ENCODE data around the gene ADGRA1. TPM values are rescaled to one million over a fixed set of nuclear protein-coding genes. Genes with fewer than 3 reads are reported as not detected.

ADGRA1 gene
- total RNA-seq, 1 experiment from 2014 or later, result not detected

- intact Hi-C loops (cut with micrococcal nuclease), result no loop called here
- DNase-seq (ENCODE audit: unreplicated experiment), result no peak
- no TSS peak for BruUV-seq (replicated peaks)
- no peak overlapping the region for H3K27ac Mint-ChIP-seq (ENCODE audit: low read depth, unreplicated experiment)
- POLR2A ChIA-PET, result no interaction called here
- no peak overlapping the region for H3K4me3 Mint-ChIP-seq (ENCODE audit: unreplicated experiment)
- CTCF ChIA-PET, result no interaction called here
- H3K27me3 Mint-ChIP-seq (ENCODE audit: insufficient read depth, unreplicated experiment), result no peaks in the 10 kb centered on the region
- no peaks in the 10 kb centered on the region for H3K36me3 Mint-ChIP-seq (ENCODE audit: insufficient read depth, unreplicated experiment)
- no peak for TF ChIP-seq CTCF (IDR thresholded peaks at IDR 0.05; ENCODE audit: unreplicated experiment)
- H3K9me3 Mint-ChIP-seq (ENCODE audit: unreplicated experiment), result peaks cover 7% of the 10 kb centered on the region
- H3K4me1 Mint-ChIP-seq (ENCODE audit: insufficient read depth, unreplicated experiment), result no peaks in the 10 kb centered on the region
These were observed 41.5 kb downstream of the ADGRA1 start for GRCh38 chr10:133129071-133129858.

- intact Hi-C loops (cut with micrococcal nuclease), result no loop called here
- TF ChIP-seq CTCF (IDR thresholded peaks at IDR 0.05; ENCODE audit: unreplicated experiment), result no peak
- Mint-ChIP-seq H3K4me1 (ENCODE audit: insufficient read depth, unreplicated experiment) (no peaks in the 10 kb centered on the region), H3K9me3 (ENCODE audit: unreplicated experiment) (peaks cover 3% of the 10 kb centered on the region), H3K27ac (ENCODE audit: low read depth, unreplicated experiment) (no peak overlapping the region), H3K4me3 (ENCODE audit: unreplicated experiment) (no peak overlapping the region), H3K27me3 (ENCODE audit: insufficient read depth, unreplicated experiment) (no peaks in the 10 kb centered on the region), H3K36me3 (ENCODE audit: insufficient read depth, unreplicated experiment) (no peaks in the 10 kb centered on the region)
- DNase-seq (ENCODE audit: unreplicated experiment), result no peak
- BruUV-seq (replicated peaks), result no TSS peak
- POLR2A ChIA-PET, result no interaction called here
- CTCF ChIA-PET, result no interaction called here
These were observed 42.3 kb downstream of the ADGRA1 start for GRCh38 chr10:133129859-133130495.

- no peaks in the 10 kb centered on the region for H3K36me3 Mint-ChIP-seq (ENCODE audit: insufficient read depth, unreplicated experiment)
- H3K4me1 Mint-ChIP-seq (ENCODE audit: insufficient read depth, unreplicated experiment), result no peaks in the 10 kb centered on the region
- intact Hi-C loops (cut with micrococcal nuclease), result no loop called here
- no peak overlapping the region for H3K27ac Mint-ChIP-seq (ENCODE audit: low read depth, unreplicated experiment)
- DNase-seq (ENCODE audit: unreplicated experiment), result no peak
- H3K27me3 Mint-ChIP-seq (ENCODE audit: insufficient read depth, unreplicated experiment), result no peaks in the 10 kb centered on the region
- ChIA-PET CTCF (no interaction called here), POLR2A (no interaction called here)
- no peak overlapping the region for H3K4me3 Mint-ChIP-seq (ENCODE audit: unreplicated experiment)
- no peaks in the 10 kb centered on the region for H3K9me3 Mint-ChIP-seq (ENCODE audit: unreplicated experiment)
- no TSS peak for BruUV-seq (replicated peaks)
- TF ChIP-seq CTCF (IDR thresholded peaks at IDR 0.05; ENCODE audit: unreplicated experiment), result no peak
These were observed 42.9 kb downstream of the ADGRA1 start for GRCh38 chr10:133130602-133131001.

GRCh38 chr10:133131053-133131452 lies 43.3 kb downstream of the ADGRA1 start:
- BruUV-seq (replicated peaks), result no TSS peak
- TF ChIP-seq CTCF (IDR thresholded peaks at IDR 0.05; ENCODE audit: unreplicated experiment), result no peak
- no peak overlapping the region for H3K27ac Mint-ChIP-seq (ENCODE audit: low read depth, unreplicated experiment)
- POLR2A ChIA-PET, result no interaction called here
- CTCF ChIA-PET, result no interaction called here
- no peaks in the 10 kb centered on the region for H3K27me3 Mint-ChIP-seq (ENCODE audit: insufficient read depth, unreplicated experiment)
- no peaks in the 10 kb centered on the region for H3K9me3 Mint-ChIP-seq (ENCODE audit: unreplicated experiment)
- H3K36me3 Mint-ChIP-seq (ENCODE audit: insufficient read depth, unreplicated experiment), result no peaks in the 10 kb centered on the region
- intact Hi-C loops (cut with micrococcal nuclease), result no loop called here
- no peaks in the 10 kb centered on the region for H3K4me1 Mint-ChIP-seq (ENCODE audit: insufficient read depth, unreplicated experiment)
- DNase-seq (ENCODE audit: unreplicated experiment), result no peak
- H3K4me3 Mint-ChIP-seq (ENCODE audit: unreplicated experiment), result no peak overlapping the region
